ENCODE measurements around the gene NDUFB10. TPM values are rescaled to one million over a fixed set of nuclear protein-coding genes. Genes with fewer than 3 reads are reported as not detected.

Gene NDUFB10
- total RNA-seq, 1 donor from 2014 or later, result 153 TPM

DNA sequence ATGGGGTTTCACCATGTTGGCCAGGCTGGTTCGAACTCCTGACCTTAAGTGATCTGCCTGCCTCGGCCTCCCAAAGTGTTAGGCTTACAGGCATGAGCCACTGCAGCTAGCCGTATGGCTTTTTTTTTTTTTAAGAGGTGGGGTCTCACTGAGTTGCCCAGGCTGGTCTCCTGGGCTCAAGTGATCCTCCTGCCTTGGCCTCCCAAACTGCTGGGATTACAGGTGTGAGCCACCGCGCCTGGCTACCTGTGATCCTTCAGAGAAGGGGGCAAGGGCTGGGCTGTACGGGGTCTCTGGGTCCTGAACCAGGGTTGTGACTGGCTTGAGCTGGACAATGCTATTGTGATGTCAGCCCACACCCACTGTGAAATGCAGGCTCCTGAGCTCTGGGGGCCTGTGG is 7.1 kb downstream of the NDUFB10 start, which contains the start of gene RNF151:
RNF151 (plus strand) TSS at position 397 of the 400 bp plus-strand sequence. CDS start 26 bp downstream, outside the sequence.
- Histone ChIP-seq H3K9ac (ENCODE audit: low read length) (peak within 1 kb of the TSS; percentile 92), H3K27me3 (ENCODE audit: insufficient read depth, low read length) (no peaks in the 10 kb centered on the region), H2AFZ (ENCODE audit: low read depth, low read length) (no peak within 1 kb of the TSS), H3K9me3 (ENCODE audit: insufficient read depth, low read depth, low read length) (no peaks in the 10 kb centered on the region), H3K79me2 (ENCODE audit: insufficient read depth, low read length) (peaks cover 59% of the 10 kb centered on the region), H3K36me3 (ENCODE audit: insufficient read depth, low read length) (peaks cover 9% of the 10 kb centered on the region), H3K4me3 (ENCODE audit: insufficient read depth, low read depth, low read length) (peak within 1 kb of the TSS; percentile 91), H3K4me1 (ENCODE audit: insufficient read depth, low read length) (peaks cover 33% of the 10 kb centered on the region), H4K20me1 (ENCODE audit: insufficient read depth, low read length) (peaks cover 37% of the 10 kb centered on the region), H3K27ac (ENCODE audit: low read depth, low read length) (peak within 1 kb of the TSS; percentile 96), H3K4me2 (ENCODE audit: low read length) (peak within 1 kb of the TSS; percentile 99)
- Mint-ChIP-seq H3K36me3 (ENCODE audit: low read depth, unreplicated experiment) (peaks cover 18% of the 10 kb centered on the region), H3K27me3 (ENCODE audit: low read depth, unreplicated experiment) (no peaks in the 10 kb centered on the region), H3K27ac (ENCODE audit: unreplicated experiment) (peak within 1 kb of the TSS; percentile 95), H3K9me3 (ENCODE audit: unreplicated experiment) (no peaks in the 10 kb centered on the region), H3K4me1 (ENCODE audit: low read depth, unreplicated experiment) (peaks cover 19% of the 10 kb centered on the region), H3K4me3 (ENCODE audit: unreplicated experiment) (peak within 1 kb of the TSS; percentile 97)
- TF ChIP-seq, protein P1, sequence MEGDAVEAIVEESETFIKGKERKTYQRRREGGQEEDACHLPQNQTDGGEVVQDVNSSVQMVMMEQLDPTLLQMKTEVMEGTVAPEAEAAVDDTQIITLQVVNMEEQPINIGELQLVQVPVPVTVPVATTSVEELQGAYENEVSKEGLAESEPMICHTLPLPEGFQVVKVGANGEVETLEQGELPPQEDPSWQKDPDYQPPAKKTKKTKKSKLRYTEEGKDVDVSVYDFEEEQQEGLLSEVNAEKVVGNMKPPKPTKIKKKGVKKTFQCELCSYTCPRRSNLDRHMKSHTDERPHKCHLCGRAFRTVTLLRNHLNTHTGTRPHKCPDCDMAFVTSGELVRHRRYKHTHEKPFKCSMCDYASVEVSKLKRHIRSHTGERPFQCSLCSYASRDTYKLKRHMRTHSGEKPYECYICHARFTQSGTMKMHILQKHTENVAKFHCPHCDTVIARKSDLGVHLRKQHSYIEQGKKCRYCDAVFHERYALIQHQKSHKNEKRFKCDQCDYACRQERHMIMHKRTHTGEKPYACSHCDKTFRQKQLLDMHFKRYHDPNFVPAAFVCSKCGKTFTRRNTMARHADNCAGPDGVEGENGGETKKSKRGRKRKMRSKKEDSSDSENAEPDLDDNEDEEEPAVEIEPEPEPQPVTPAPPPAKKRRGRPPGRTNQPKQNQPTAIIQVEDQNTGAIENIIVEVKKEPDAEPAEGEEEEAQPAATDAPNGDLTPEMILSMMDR (IDR thresholded peaks at IDR 0.05; ENCODE audit: insufficient read depth, low read depth, low read length), result no peak
- no peak for TF ChIP-seq EZH2 (IDR thresholded peaks at IDR 0.05; ENCODE audit: insufficient read depth, low read length)
- FAIRE-seq, result no peak
- no peak for DNase-seq (ENCODE audit: low read depth)

DNA sequence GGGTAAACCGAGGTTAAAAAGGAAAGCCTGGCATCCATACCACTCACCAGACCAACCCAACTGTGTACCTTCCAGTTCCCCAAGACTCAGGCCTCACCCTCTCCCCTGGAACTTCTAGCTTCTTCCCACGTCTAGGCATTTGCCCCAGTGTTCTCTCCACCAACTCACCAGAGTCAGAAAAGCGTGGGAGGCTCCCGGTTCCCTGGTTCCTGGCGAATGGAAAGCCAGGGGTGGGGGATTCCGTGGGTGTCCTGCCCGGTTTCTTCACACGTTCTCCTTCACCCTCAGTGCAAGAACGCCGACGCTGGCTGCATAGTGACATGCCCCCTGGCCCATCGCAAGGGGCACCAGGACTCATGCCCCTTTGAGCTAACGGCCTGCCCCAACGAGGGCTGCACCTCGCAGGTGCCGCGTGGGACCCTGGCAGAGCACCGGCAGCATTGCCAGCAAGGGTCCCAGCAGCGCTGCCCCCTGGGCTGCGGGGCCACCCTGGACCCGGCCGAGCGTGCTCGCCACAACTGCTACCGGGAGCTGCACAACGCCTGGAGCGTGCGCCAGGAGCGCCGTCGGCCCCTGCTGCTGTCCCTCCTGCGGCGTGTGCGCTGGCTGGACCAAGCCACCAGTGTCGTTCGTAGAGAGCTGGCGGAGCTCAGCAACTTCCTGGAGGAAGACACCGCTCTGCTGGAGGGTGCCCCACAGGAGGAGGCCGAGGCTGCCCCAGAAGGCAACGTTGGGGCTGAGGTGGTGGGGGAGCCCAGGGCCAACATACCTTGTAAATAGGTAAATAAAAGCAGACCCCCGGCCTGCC is 9.0 kb downstream of the NDUFB10 start:
- no peaks in the 10 kb centered on the region for H3K9me3 ChIP-seq (ENCODE audit: insufficient read depth, low read depth, low read length)
- no peaks in the 10 kb centered on the region for H3K27me3 ChIP-seq (ENCODE audit: insufficient read depth, low read length)
- Mint-ChIP-seq H3K27ac (ENCODE audit: unreplicated experiment) (no peak overlapping the region), H3K4me3 (ENCODE audit: unreplicated experiment) (peak overlapping the region; percentile 45), H3K9me3 (ENCODE audit: unreplicated experiment) (no peaks in the 10 kb centered on the region), H3K27me3 (ENCODE audit: low read depth, unreplicated experiment) (no peaks in the 10 kb centered on the region), H3K36me3 (ENCODE audit: low read depth, unreplicated experiment) (peaks cover 10% of the 10 kb centered on the region), H3K4me1 (ENCODE audit: low read depth, unreplicated experiment) (peaks cover 17% of the 10 kb centered on the region)
- no peak for DNase-seq (ENCODE audit: low read depth)
- H4K20me1 ChIP-seq (ENCODE audit: insufficient read depth, low read length), result peaks cover 24% of the 10 kb centered on the region
- TF ChIP-seq, protein P1 (IDR thresholded peaks at IDR 0.05; ENCODE audit: insufficient read depth, low read depth, low read length), result no peak
- TF ChIP-seq EZH2 (IDR thresholded peaks at IDR 0.05; ENCODE audit: insufficient read depth, low read length), result no peak
- no peak overlapping the region for H3K9ac ChIP-seq (ENCODE audit: low read length)
- H3K36me3 ChIP-seq (ENCODE audit: insufficient read depth, low read length), result peaks cover 5% of the 10 kb centered on the region
- H3K4me2 ChIP-seq (ENCODE audit: low read length), result no peak overlapping the region
- H3K27ac ChIP-seq (ENCODE audit: low read depth, low read length), result no peak overlapping the region
- no peak overlapping the region for H2AFZ ChIP-seq (ENCODE audit: low read depth, low read length)
- H3K4me3 ChIP-seq (ENCODE audit: insufficient read depth, low read depth, low read length), result no peak overlapping the region
- FAIRE-seq, result no peak
- H3K79me2 ChIP-seq (ENCODE audit: insufficient read depth, low read length), result peaks cover 55% of the 10 kb centered on the region
- H3K4me1 ChIP-seq (ENCODE audit: insufficient read depth, low read length), result peaks cover 24% of the 10 kb centered on the region
